ENCODE measurements around the gene PARVA. TPM values are rescaled to one million over a fixed set of nuclear protein-coding genes. Genes with fewer than 3 reads are reported as not detected.

The PARVA gene
- polyA plus RNA-seq, 3 donors, result not detected

DNA sequence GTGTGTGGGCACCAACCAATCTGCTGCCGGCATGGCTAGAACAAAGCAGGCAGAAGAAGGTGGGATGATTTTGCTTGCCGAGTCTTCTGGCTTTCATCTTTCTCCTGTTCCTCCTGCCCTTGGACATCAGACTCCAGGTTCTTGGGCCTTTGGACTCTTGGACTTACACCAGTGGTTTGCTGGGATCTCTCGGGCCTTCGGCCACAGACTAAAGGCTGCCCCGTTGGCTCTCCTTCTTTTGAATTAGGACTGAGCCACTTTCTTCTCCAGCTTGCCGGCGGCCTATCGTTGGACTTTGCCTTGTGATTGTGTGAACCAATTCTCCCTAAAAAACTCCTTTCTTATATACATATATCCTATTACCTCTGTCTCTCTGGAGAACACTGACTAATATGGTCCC is 168.8 kb downstream of the PARVA start:
- Histone ChIP-seq H3K4me3 (replicated peaks in 1 of 3; ENCODE audit: low read depth in 2 of 3, low read length in 3 of 3) (no peak overlapping the region), H3K4me2 (replicated peaks; ENCODE audit: extremely low read depth, low read length, poor library complexity, severe bottlenecking) (no peak overlapping the region), H3K4me1 (ENCODE audit: control insufficient read depth in 1 of 2, insufficient read depth in 2 of 2, low read length in 2 of 2) (no peaks in the 10 kb centered on the region), H3K27me3 (ENCODE audit: control insufficient read depth in 2 of 2, insufficient read depth in 2 of 2, low read length in 2 of 2) (no peaks in the 10 kb centered on the region), H3K36me3 (replicated peaks in 1 of 2; ENCODE audit: control insufficient read depth in 1 of 2, insufficient read depth in 2 of 2, low read length in 2 of 2) (no peaks in the 10 kb centered on the region), H3K9me3 (replicated peaks in 1 of 2; ENCODE audit: control insufficient read depth in 1 of 2, insufficient read depth in 1 of 2, low read length in 2 of 2) (no peaks in the 10 kb centered on the region), H3K79me2 (ENCODE audit: insufficient read depth, low read length) (no peaks in the 10 kb centered on the region), H3K27ac (ENCODE audit: low read depth in 1 of 2, low read length in 2 of 2) (no peak overlapping the region), H4K20me1 (ENCODE audit: insufficient read depth, low read length) (no peaks in the 10 kb centered on the region), H3K9ac (ENCODE audit: insufficient read depth, low read length, poor library complexity, severe bottlenecking) (no peak overlapping the region), H2AFZ (ENCODE audit: insufficient read depth, low read depth, low read length, poor library complexity, severe bottlenecking) (no peak overlapping the region)
- peaks cover 0 to 3% (median 2%) of the 10 kb centered on the region in 3 donors for H3K27me3 Mint-ChIP-seq (ENCODE audit: low read depth in 3 of 3)
- no peaks in the 10 kb centered on the region for H3K36me3 Mint-ChIP-seq
- intact Hi-C loops (cut with micrococcal nuclease), result no loop called here
- H3K9me3 Mint-ChIP-seq, result peaks cover 0 to 7% (median 0%) of the 10 kb centered on the region in 7 donors
- TF ChIP-seq, protein P1, sequence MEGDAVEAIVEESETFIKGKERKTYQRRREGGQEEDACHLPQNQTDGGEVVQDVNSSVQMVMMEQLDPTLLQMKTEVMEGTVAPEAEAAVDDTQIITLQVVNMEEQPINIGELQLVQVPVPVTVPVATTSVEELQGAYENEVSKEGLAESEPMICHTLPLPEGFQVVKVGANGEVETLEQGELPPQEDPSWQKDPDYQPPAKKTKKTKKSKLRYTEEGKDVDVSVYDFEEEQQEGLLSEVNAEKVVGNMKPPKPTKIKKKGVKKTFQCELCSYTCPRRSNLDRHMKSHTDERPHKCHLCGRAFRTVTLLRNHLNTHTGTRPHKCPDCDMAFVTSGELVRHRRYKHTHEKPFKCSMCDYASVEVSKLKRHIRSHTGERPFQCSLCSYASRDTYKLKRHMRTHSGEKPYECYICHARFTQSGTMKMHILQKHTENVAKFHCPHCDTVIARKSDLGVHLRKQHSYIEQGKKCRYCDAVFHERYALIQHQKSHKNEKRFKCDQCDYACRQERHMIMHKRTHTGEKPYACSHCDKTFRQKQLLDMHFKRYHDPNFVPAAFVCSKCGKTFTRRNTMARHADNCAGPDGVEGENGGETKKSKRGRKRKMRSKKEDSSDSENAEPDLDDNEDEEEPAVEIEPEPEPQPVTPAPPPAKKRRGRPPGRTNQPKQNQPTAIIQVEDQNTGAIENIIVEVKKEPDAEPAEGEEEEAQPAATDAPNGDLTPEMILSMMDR (IDR thresholded peaks at IDR 0.05), result no peak
- no peaks in the 10 kb centered on the region for H3K4me1 Mint-ChIP-seq
- H3K27ac Mint-ChIP-seq, result no peak overlapping the region
- H3K4me3 Mint-ChIP-seq, result no peak overlapping the region
- WGBS (ENCODE audit: insufficient coverage), result 95% methylated on average over 4 of the region's 8 CpGs
- no peak for DNase-seq

DNA sequence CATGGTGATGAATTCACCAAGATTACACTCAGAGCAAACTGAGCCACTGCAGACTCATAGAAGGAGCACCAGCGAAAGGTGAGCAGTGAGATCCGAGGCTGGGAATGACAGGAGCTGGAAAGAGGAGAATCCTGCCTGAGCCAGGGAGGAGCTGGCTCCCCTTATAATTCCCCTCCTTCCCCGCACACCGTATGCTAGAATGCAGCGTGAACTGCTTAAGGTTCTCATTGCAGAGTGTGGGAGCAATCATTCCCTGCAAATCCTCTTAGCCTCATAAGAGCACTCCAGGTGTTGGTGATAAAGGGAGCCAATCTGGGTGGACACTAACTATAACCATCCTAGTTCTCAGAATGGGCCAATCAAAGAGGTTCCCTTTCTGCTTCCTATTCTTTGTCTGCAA is 169.3 kb downstream of the PARVA start:
- intact Hi-C loops (cut with micrococcal nuclease), result no loop called here
- no CpG with 5 or more reads among the region's 5 CpGs for WGBS (ENCODE audit: insufficient coverage)
- no peaks in the 10 kb centered on the region for H3K27me3 ChIP-seq (ENCODE audit: control insufficient read depth in 2 of 2, insufficient read depth in 2 of 2, low read length in 2 of 2)
- no peaks in the 10 kb centered on the region for H3K79me2 ChIP-seq (ENCODE audit: insufficient read depth, low read length)
- peaks cover 0 to 3% (median 0%) of the 10 kb centered on the region in 3 donors for H3K27me3 Mint-ChIP-seq (ENCODE audit: low read depth in 3 of 3)
- H3K9ac ChIP-seq (ENCODE audit: insufficient read depth, low read length, poor library complexity, severe bottlenecking), result no peak overlapping the region
- no peak overlapping the region for H2AFZ ChIP-seq (ENCODE audit: insufficient read depth, low read depth, low read length, poor library complexity, severe bottlenecking)
- no peak overlapping the region for H3K4me3 Mint-ChIP-seq
- H3K4me2 ChIP-seq (replicated peaks; ENCODE audit: extremely low read depth, low read length, poor library complexity, severe bottlenecking), result no peak overlapping the region
- no peaks in the 10 kb centered on the region for H4K20me1 ChIP-seq (ENCODE audit: insufficient read depth, low read length)
- DNase-seq, result no peak
- H3K27ac Mint-ChIP-seq, result peak overlapping the region in 1 of 7 donors; percentile 39
- H3K4me1 Mint-ChIP-seq, result no peaks in the 10 kb centered on the region
- H3K36me3 ChIP-seq (replicated peaks in 1 of 2; ENCODE audit: control insufficient read depth in 1 of 2, insufficient read depth in 2 of 2, low read length in 2 of 2), result no peaks in the 10 kb centered on the region
- no peaks in the 10 kb centered on the region for H3K4me1 ChIP-seq (ENCODE audit: control insufficient read depth in 1 of 2, insufficient read depth in 2 of 2, low read length in 2 of 2)
- H3K4me3 ChIP-seq (replicated peaks in 1 of 3; ENCODE audit: low read depth in 2 of 3, low read length in 3 of 3), result no peak overlapping the region
- no peaks in the 10 kb centered on the region for H3K36me3 Mint-ChIP-seq
- no peaks in the 10 kb centered on the region for H3K9me3 ChIP-seq (replicated peaks in 1 of 2; ENCODE audit: control insufficient read depth in 1 of 2, insufficient read depth in 1 of 2, low read length in 2 of 2)
- no peak overlapping the region for H3K27ac ChIP-seq (ENCODE audit: low read depth in 1 of 2, low read length in 2 of 2)
- TF ChIP-seq, protein P1 (IDR thresholded peaks at IDR 0.05), result no peak
- H3K9me3 Mint-ChIP-seq, result peaks cover 0 to 7% (median 2%) of the 10 kb centered on the region in 7 donors
